Right lobe of liver (tissue), 6 donors: ENCODE results near the gene RAB14. TPM values are rescaled to one million over a fixed set of nuclear protein-coding genes. Genes with fewer than 3 reads are reported as not detected.

ENCODE experiments used
- ATAC-seq, 4 donors: fragments of 200-7000 bp; cut with Tn5 transposase; one replicate each; pipeline ENCODE4 v1.9.1; 2020; ENCODE audit warnings: mild to moderate bottlenecking in 4 of 4, moderate library complexity in 4 of 4
- DNase-seq, 3 donors: peaks; one replicate each; pipeline ENCODE4 v3.0.0-alpha.2; 2020
- H3K27ac ChIP-seq, 3 donors: fragments of 200-600 bp; one replicate each; pipeline ENCODE4 v1.8.0; 2022
- H3K27me3 ChIP-seq, 2 donors: fragments of 200-600 bp; one replicate each; pipeline ENCODE4 v1.8.0; 2022
- H3K36me3 ChIP-seq, 4 donors: fragments of 200-600 bp; sonication (generic) in 1 of 4; one replicate each; pipeline versions ENCODE4 v1.5.1 to v1.8.0; 2017 to 2022; ENCODE audit warnings: control low read depth in 1 of 4
- H3K4me1 ChIP-seq, 4 donors: fragments of 200-600 bp; sonication (generic) in 1 of 4; one replicate each; pipeline versions ENCODE4 v1.5.1 to v1.8.0; 2017 to 2022; ENCODE audit warnings: control low read depth in 1 of 4
- H3K4me3 ChIP-seq, 3 donors: fragments of 200-600 bp; one replicate each; pipeline ENCODE4 v1.8.0; 2022
- H3K9me3 ChIP-seq, 4 donors: fragments of 200-600 bp; sonication (generic) in 1 of 4; one replicate each; pipeline versions ENCODE4 v1.5.1 to v1.8.0; 2017 to 2022; ENCODE audit warnings: control low read depth in 1 of 4
- CTCF ChIP-seq, 4 donors: fragments of 200-600 bp in 3 of 4; fragments of 450-650 bp in 1 of 4; IDR thresholded peaks; one replicate each; pipeline versions ENCODE4 v1.5.1 to v1.8.0; 2016 to 2022; ENCODE audit warnings: antibody characterized with exemption in 4 of 4, mild to moderate bottlenecking in 2 of 4
- POLR2A ChIP-seq: fragments of 450-650 bp; IDR thresholded peaks from one replicate; pipeline ENCODE4 v1.6.1; 2017; ENCODE audit warnings: antibody characterized with exemption, mild to moderate bottlenecking
- WGBS: methylation state at CpG from one replicate; pipeline ENCODE4 v1.1.6; 2018; ENCODE audit warnings: low coverage, low lambda C conversion rate; ENCODE audit not compliant: insufficient coverage; ENCODE audit errors: missing lambda C conversion rate; 5-methylcytosine and 5-hydroxymethylcytosine counted together
- intact Hi-C, 2 donors: fragments of 100-400 bp; cut with DNase I; formaldehyde crosslinking; loops; one replicate each; pipeline versions ENCODE4 v1.11.2 to v1.14.1; 2022
- total RNA-seq, 6 experiments: library from RNA; depleted of rRNA in 2 of 6; stranded (reverse); fragments of >200 nt in 2 of 6; fragmentation: NEBNext Ultra II Directional in 3 of 6; extraction: Animal tissue kit (Norgen Biotek cat#: 25700) in 3 of 6; gene quantifications; one replicate each; pipeline versions ENCODE4 v1.1.0 to v1.2.4, GENCODE V29; 2016 to 2023
- donor health status: DM: no; HTN: yes; CAD: no.
- donor health status: DM: no; HTN: no; CAD: no.
- donor health status: DM: no; HTN: no; CAD: no.
- donor health status: DM: no; HTN: yes; CAD: no.
- donor health status: DM: no; HTN: yes; CAD: no.

Gene RAB14
- total RNA-seq, 6 experiments from 2014 or later, result 29.0 to 65.1 (median 53.5) TPM

GRCh38 chr9:121242219-121242958 lies 40.7 kb upstream of the RAB14 start:
- ATAC-seq (no peak), DNase-seq (no peak)
- TF ChIP-seq POLR2A, result no peak
- TF ChIP-seq CTCF (IDR thresholded peaks at IDR 0.05), result no peak
- H3K9me3 ChIP-seq, result no peaks in the 10 kb centered on the region
- no peaks in the 10 kb centered on the region for H3K4me1 ChIP-seq
- WGBS, result 53% methylated on average over 5 of the region's 5 CpGs
- H3K36me3 ChIP-seq, result no peaks in the 10 kb centered on the region
- H3K27ac ChIP-seq, result no peak overlapping the region
- H3K27me3 ChIP-seq, result no peaks in the 10 kb centered on the region
- intact Hi-C loops, result no loop called here
- no peak overlapping the region for H3K4me3 ChIP-seq

GRCh38 chr9:121240472-121241135 lies 38.9 kb upstream of the RAB14 start:
- WGBS, result 83% methylated on average over 6 of the region's 6 CpGs
- Histone ChIP-seq H3K4me1 (no peaks in the 10 kb centered on the region), H3K4me3 (no peak overlapping the region), H3K36me3 (no peaks in the 10 kb centered on the region), H3K27ac (no peak overlapping the region), H3K27me3 (no peaks in the 10 kb centered on the region), H3K9me3 (no peaks in the 10 kb centered on the region)
- no peak for DNase-seq
- intact Hi-C loops, result no loop called here
- TF ChIP-seq POLR2A (no peak), CTCF (IDR thresholded peaks at IDR 0.05) (no peak)
- ATAC-seq, result no peak

- Histone ChIP-seq H3K9me3 (no peaks in the 10 kb centered on the region), H3K4me3 (no peak overlapping the region), H3K27ac (no peak overlapping the region), H3K36me3 (no peaks in the 10 kb centered on the region), H3K4me1 (no peaks in the 10 kb centered on the region), H3K27me3 (no peaks in the 10 kb centered on the region)
- DNase-seq (no peak), ATAC-seq (no peak)
- TF ChIP-seq POLR2A (no peak), CTCF (IDR thresholded peaks at IDR 0.05) (no peak)
- WGBS, result 96% methylated on average over 3 of the region's 5 CpGs
- intact Hi-C loops, result no loop called here
Measured at GRCh38 chr9:121239851-121240250, 38.2 kb upstream of the RAB14 start.

GRCh38 chr9:121239071-121239470 lies 37.4 kb upstream of the RAB14 start:
- Histone ChIP-seq H3K9me3 (no peaks in the 10 kb centered on the region), H3K4me1 (no peaks in the 10 kb centered on the region), H3K36me3 (no peaks in the 10 kb centered on the region), H3K27me3 (no peaks in the 10 kb centered on the region), H3K27ac (no peak overlapping the region), H3K4me3 (no peak overlapping the region)
- ATAC-seq, result no peak
- intact Hi-C loops, result no loop called here
- TF ChIP-seq POLR2A, result no peak
- no peak for TF ChIP-seq CTCF (IDR thresholded peaks at IDR 0.05)
- no peak for DNase-seq
- 95% methylated on average over 3 of the region's 3 CpGs for WGBS
